ENCODE data around the gene ZNF683. TPM values are rescaled to one million over a fixed set of nuclear protein-coding genes. Genes with fewer than 3 reads are reported as not detected.

Gene ZNF683
- total RNA-seq, 2 donors from 2014 or later, result not detected

DNA sequence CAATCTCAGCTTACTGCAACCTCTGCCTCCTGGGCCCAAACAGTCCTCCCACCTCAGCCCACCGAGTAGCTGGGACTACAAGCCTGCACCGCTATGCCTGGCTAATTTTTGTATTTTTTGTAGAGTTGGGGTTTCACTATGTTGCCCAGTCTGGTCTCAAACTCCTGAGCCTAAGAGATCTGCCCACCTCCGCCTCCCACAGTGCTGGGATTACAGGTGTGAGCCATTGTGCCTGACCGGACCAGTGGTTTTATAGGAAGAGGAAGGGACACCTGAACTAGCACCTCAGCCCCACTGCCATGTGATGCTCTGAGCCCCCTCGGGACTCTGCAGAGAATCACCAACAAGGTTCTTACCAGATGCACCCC, 22.7 kb downstream of the ZNF683 start:
- H3K4me3 ChIP-seq (ENCODE audit: low read length), result no peak overlapping the region
- Mint-ChIP-seq H3K27me3 (ENCODE audit: insufficient read depth) (no peaks in the 10 kb centered on the region), H3K9me3 (no peaks in the 10 kb centered on the region), H3K4me3 (no peak overlapping the region), H3K36me3 (ENCODE audit: low read depth) (no peaks in the 10 kb centered on the region), H3K4me1 (peaks cover 25% of the 10 kb centered on the region), H3K27ac (peak overlapping the region; percentile 90)
- peaks cover 14% of the 10 kb centered on the region for H3K4me1 ChIP-seq (ENCODE audit: control insufficient read depth, insufficient read depth, low read length)
- no peak for TF ChIP-seq CTCF (conservative IDR thresholded peaks at IDR 0.05)
- H3K36me3 ChIP-seq (ENCODE audit: control insufficient read depth, insufficient read depth, low read length), result no peaks in the 10 kb centered on the region
- no peak overlapping the region for H3K27ac ChIP-seq (ENCODE audit: low read depth, low read length)
- no peak for DNase-seq
- peak overlapping the region; percentile 63 for H3K9ac ChIP-seq (ENCODE audit: extremely low read depth, low read length, poor library complexity, severe bottlenecking)
- no peaks in the 10 kb centered on the region for H3K9me3 ChIP-seq (ENCODE audit: control insufficient read depth, low read length)
- 82 to 100% methylated on average over 1 to 5 of the region's 5 CpGs for WGBS, 2 experiments (ENCODE audit: insufficient coverage in 1 of 2, insufficient read length in 1 of 2)
- H3K27me3 ChIP-seq (ENCODE audit: control insufficient read depth, insufficient read depth, low read length, poor library complexity, severe bottlenecking), result no peaks in the 10 kb centered on the region

GRCh38 chr1:26349188-26349876, 23.2 kb downstream of the ZNF683 start:
- Mint-ChIP-seq H3K4me1 (peaks cover 25% of the 10 kb centered on the region), H3K27ac (no peak overlapping the region), H3K27me3 (ENCODE audit: insufficient read depth) (no peaks in the 10 kb centered on the region), H3K36me3 (ENCODE audit: low read depth) (no peaks in the 10 kb centered on the region), H3K4me3 (no peak overlapping the region), H3K9me3 (no peaks in the 10 kb centered on the region)
- no peak overlapping the region for H3K4me3 ChIP-seq (ENCODE audit: low read length)
- no peaks in the 10 kb centered on the region for H3K36me3 ChIP-seq (ENCODE audit: control insufficient read depth, insufficient read depth, low read length)
- no peaks in the 10 kb centered on the region for H3K9me3 ChIP-seq (ENCODE audit: control insufficient read depth, low read length)
- 91% methylated on average over 4 to 7 of the region's 7 CpGs for WGBS, 2 experiments (ENCODE audit: insufficient coverage in 1 of 2, insufficient read length in 1 of 2)
- H3K27me3 ChIP-seq (ENCODE audit: control insufficient read depth, insufficient read depth, low read length, poor library complexity, severe bottlenecking), result no peaks in the 10 kb centered on the region
- H3K9ac ChIP-seq (ENCODE audit: extremely low read depth, low read length, poor library complexity, severe bottlenecking), result no peak overlapping the region
- H3K4me1 ChIP-seq (ENCODE audit: control insufficient read depth, insufficient read depth, low read length), result peaks cover 14% of the 10 kb centered on the region
- H3K27ac ChIP-seq (ENCODE audit: low read depth, low read length), result no peak overlapping the region
- DNase-seq, result no peak
- no peak for TF ChIP-seq CTCF (conservative IDR thresholded peaks at IDR 0.05)

- no peak for TF ChIP-seq CTCF (conservative IDR thresholded peaks at IDR 0.05)
- no peaks in the 10 kb centered on the region for H3K9me3 ChIP-seq (ENCODE audit: control insufficient read depth, low read length)
- Mint-ChIP-seq H3K36me3 (ENCODE audit: low read depth) (no peaks in the 10 kb centered on the region), H3K4me3 (no peak overlapping the region), H3K27me3 (ENCODE audit: insufficient read depth) (peaks cover 2% of the 10 kb centered on the region), H3K4me1 (peaks cover 17% of the 10 kb centered on the region), H3K27ac (no peak overlapping the region), H3K9me3 (no peaks in the 10 kb centered on the region)
- H3K27ac ChIP-seq (ENCODE audit: low read depth, low read length), result no peak overlapping the region
- H3K27me3 ChIP-seq (ENCODE audit: control insufficient read depth, insufficient read depth, low read length, poor library complexity, severe bottlenecking), result no peaks in the 10 kb centered on the region
- DNase-seq, result no peak
- WGBS, 2 experiments (ENCODE audit: insufficient coverage in 1 of 2, insufficient read length in 1 of 2), result 90 to 95% methylated on average over 7 to 10 of the region's 10 CpGs
- peaks cover 10% of the 10 kb centered on the region for H3K4me1 ChIP-seq (ENCODE audit: control insufficient read depth, insufficient read depth, low read length)
- no peak overlapping the region for H3K4me3 ChIP-seq (ENCODE audit: low read length)
- H3K36me3 ChIP-seq (ENCODE audit: control insufficient read depth, insufficient read depth, low read length), result no peaks in the 10 kb centered on the region
- no peak overlapping the region for H3K9ac ChIP-seq (ENCODE audit: extremely low read depth, low read length, poor library complexity, severe bottlenecking)
Measured at GRCh38 chr1:26346274-26347033, 26.1 kb downstream of the ZNF683 start.

Measured in endodermal cell (in vitro differentiated cells).